SH-SY5Y (cell line): ENCODE data around the gene OAT.

Experiments
- GATA2 ChIP-seq: IDR thresholded peaks from 2 replicates; pipeline ENCODE4 v1.6.1; 2011; ENCODE audit warnings: mild to moderate bottlenecking, low read depth, low read length
- GATA3 ChIP-seq: IDR thresholded peaks from 2 replicates; pipeline ENCODE4 v1.6.1; 2011; ENCODE audit warnings: low read depth, mild to moderate bottlenecking, low read length, moderate library complexity

DNA sequence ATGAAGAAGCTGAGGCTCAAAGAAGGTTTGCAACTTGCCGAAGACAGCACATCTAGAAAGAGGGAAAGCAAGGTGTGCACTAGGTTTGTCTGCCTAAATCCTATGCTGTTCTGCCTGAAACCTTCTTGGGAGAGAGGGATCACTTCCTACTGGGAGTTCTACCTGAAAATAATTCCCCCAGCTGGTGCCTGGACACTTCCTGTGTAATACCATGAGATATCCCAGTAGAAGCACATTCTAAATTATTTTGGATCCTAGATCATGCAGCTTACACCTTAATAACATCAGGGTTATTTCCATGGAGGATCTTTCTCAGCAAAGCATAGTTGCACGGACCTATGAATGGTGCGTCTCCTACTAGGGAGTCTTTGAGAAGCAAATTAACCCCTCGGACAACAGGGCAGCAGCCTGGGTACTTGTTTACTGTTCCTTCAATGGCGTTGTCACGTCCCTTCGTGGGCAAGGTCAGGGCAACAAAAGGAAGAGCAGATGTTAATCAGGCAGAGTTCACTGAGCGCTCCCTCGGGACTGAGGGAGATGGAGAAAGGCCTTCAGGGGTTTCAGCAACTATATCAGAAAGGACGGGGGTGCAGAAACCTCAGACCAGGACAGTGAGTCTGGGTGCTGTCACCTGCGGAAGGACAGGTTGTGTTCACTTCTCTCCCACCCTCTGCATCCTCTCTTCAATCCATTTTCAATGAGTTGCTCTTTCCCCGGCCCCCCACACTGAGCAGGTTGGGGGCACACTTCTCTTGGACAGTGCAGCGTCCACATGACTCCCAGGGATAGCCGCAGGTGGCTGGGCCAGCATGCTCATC is 44.0 kb downstream of the OAT start:
- no peak for TF ChIP-seq GATA2
- no peak for TF ChIP-seq GATA3
